ENCODE results near the gene EPHB4. TPM values are rescaled to one million over a fixed set of nuclear protein-coding genes. Genes with fewer than 3 reads are reported as not detected.

EPHB4 gene
- total and polyA plus RNA-seq, 2 donors (not counting 3 experiments of a cell fraction or from before 2014, with no cell fraction given), result 193 to 274 TPM

DNA sequence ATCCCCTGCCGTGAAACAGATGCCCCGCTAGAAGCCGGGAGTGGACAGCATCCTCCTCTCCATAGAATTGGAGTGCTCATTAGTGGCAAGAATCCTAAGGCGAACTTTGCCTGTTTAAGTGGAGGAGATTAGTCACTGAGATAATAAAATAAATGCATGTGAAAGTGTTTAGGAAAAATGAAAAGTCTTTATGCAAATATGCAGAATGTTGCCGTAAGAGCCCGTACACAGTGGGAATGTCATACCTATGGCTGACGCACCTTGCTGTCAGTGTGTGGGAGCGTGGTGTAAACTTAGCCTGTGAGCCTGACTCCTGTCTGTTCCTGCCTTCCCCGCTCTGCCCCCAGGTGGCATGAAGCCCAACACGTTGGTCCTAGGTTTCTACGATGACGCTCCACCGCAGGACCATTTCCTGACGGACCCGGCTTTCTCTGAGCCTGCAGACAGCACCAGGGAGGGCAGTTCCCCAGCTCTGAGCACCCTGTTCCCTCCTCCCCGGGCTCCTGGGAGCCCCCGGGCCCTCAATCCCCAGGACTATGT, 38.1 kb upstream of the EPHB4 start:
- dilution Hi-C loops (cut with MboI; ENCODE audit: extremely low pct_ligation_motif_present, low sequenced_read_pairs) (no loop called here), intact Hi-C loops (cut with micrococcal nuclease) (loop anchor here (5.0 to 10.0 kb wide), 2 partner anchors 63 to 281 kb away; partner anchors contain the start of genes FBXO24 and LRCH4)
- Histone ChIP-seq H3K4me3 (replicated peaks in 1 of 3; ENCODE audit: insufficient read depth in 1 of 3, low read depth in 1 of 3, low read length in 3 of 3) (no peak overlapping the region), H3K9me1 (replicated peaks; ENCODE audit: control insufficient read depth, extremely low read depth, insufficient read depth, low read length) (no peaks in the 10 kb centered on the region), H3K79me2 (ENCODE audit: control insufficient read depth, insufficient read depth, low read length) (peaks cover 23% of the 10 kb centered on the region), H2AFZ (ENCODE audit: low read depth, low read length) (no peak overlapping the region), H3K9ac (replicated peaks; ENCODE audit: extremely low read depth, insufficient read depth, low read length) (no peak overlapping the region), H3K27ac (ENCODE audit: insufficient read depth, low read depth, low read length) (peak overlapping the region; percentile 59), H4K20me1 (replicated peaks; ENCODE audit: control insufficient read depth, extremely low read depth, insufficient read depth, low read length) (no peaks in the 10 kb centered on the region), H3K36me3 (ENCODE audit: control insufficient read depth in 2 of 2, extremely low read depth in 1 of 2, insufficient read depth in 2 of 2, low read length in 2 of 2) (peaks cover 7 to 8% of the 10 kb centered on the region in 2 experiments), H3K27me3 (ENCODE audit: control insufficient read depth in 2 of 2, insufficient read depth in 2 of 2, low read length in 2 of 2) (no peaks in the 10 kb centered on the region), H3K4me2 (ENCODE audit: insufficient read depth, low read length) (no peak overlapping the region), H3K4me1 (ENCODE audit: control insufficient read depth, extremely low read depth, insufficient read depth, low read length) (peaks cover 36% of the 10 kb centered on the region), H3K9me3 (replicated peaks; ENCODE audit: control insufficient read depth, insufficient read depth, low read length) (no peaks in the 10 kb centered on the region)
- DNase-seq (ENCODE audit: low read depth, low spot score) (peak; percentile 64), FAIRE-seq (no peak)
- no TSS peak for BruUV-seq (replicated peaks)
- CTCF ChIA-PET, result interaction anchor here (0.6 to 1.5 kb wide), 2 partner anchors 24 to 160 kb away, joined by 3 to 4 read pairs; partner anchors contain the start of gene UFSP1
- POLR2A ChIA-PET, result no interaction called here
- TF ChIP-seq GATA2 (IDR thresholded peaks at IDR 0.05; ENCODE audit: insufficient read depth, insufficient read length, low read depth, low read length) (peak; percentile 54), FOS (IDR thresholded peaks at IDR 0.05; ENCODE audit: borderline replicate concordance, insufficient read depth, low read length) (no peak), POLR2A (IDR thresholded peaks at IDR 0.05; ENCODE audit: low read depth, low read length) (no peak), MYC (IDR thresholded peaks at IDR 0.05; ENCODE audit: low read depth, low read length) (no peak), POLR2AphosphoS5 (IDR thresholded peaks at IDR 0.05; ENCODE audit: insufficient read depth, low read depth, low read length) (no peak)
- TF ChIP-seq, protein P1, sequence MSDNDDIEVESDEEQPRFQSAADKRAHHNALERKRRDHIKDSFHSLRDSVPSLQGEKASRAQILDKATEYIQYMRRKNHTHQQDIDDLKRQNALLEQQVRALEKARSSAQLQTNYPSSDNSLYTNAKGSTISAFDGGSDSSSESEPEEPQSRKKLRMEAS (IDR thresholded peaks at IDR 0.05; ENCODE audit: insufficient read depth, insufficient read length), result no peak
- TF ChIP-seq, protein P2, sequence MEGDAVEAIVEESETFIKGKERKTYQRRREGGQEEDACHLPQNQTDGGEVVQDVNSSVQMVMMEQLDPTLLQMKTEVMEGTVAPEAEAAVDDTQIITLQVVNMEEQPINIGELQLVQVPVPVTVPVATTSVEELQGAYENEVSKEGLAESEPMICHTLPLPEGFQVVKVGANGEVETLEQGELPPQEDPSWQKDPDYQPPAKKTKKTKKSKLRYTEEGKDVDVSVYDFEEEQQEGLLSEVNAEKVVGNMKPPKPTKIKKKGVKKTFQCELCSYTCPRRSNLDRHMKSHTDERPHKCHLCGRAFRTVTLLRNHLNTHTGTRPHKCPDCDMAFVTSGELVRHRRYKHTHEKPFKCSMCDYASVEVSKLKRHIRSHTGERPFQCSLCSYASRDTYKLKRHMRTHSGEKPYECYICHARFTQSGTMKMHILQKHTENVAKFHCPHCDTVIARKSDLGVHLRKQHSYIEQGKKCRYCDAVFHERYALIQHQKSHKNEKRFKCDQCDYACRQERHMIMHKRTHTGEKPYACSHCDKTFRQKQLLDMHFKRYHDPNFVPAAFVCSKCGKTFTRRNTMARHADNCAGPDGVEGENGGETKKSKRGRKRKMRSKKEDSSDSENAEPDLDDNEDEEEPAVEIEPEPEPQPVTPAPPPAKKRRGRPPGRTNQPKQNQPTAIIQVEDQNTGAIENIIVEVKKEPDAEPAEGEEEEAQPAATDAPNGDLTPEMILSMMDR (IDR thresholded peaks at IDR 0.05; ENCODE audit: extremely low read depth in 1 of 2, insufficient read depth in 1 of 2, low read depth in 1 of 2, low read length in 2 of 2), result peak in 1 of 2 donors; percentile 24

Data from endothelial cell of umbilical vein (primary cell).